G401 (cell line): ENCODE data around the gene PIP5K1A. TPM values are rescaled to one million over a fixed set of nuclear protein-coding genes. Genes with fewer than 3 reads are reported as not detected.
"Not testable (repeated sequence)": the region's sequence is repeated elsewhere in the genome, so short reads cannot be mapped to it uniquely, and the experiment has no call there.

Experiments
- DNase-seq: peaks from one replicate; pipeline ENCODE4 v3.0.0-alpha.2; 2015; ENCODE audit warnings: low spot score
- in situ Hi-C: cut with HindIII; loops from 2 replicates; pipeline ENCODE4 v1.10.0; 2016; ENCODE audit warnings: low sequenced_read_pairs, mixed read lengths
- total RNA-seq: library from RNA; depleted of rRNA; stranded (reverse); fragments of >200 nt; shearing (Covaris generic); gene quantifications from 2 replicates; pipeline ENCODE4 v1.2.3, GENCODE V29; 2014; rRNA removed

PIP5K1A gene
- total RNA-seq = 39.1 and 60.1 TPM in 2 replicates

- in situ Hi-C loops = no loop called here
- DNase-seq = peak; percentile 98
Measured at GRCh38 chr1:151198254-151199127, at the start of gene PIP5K1A. TSS of gene PIP5K1A (plus strand) at chr1:151198552. CDS start at chr1:151198997, 445 bp downstream.

- no peak for DNase-seq
- in situ Hi-C loops = no loop called here
Measured at GRCh38 chr1:151156515-151156819, 41.9 kb upstream of the PIP5K1A start, which contains the start of gene TNFAIP8L2. TSS of gene TNFAIP8L2 (plus strand) at chr1:151156649. CDS start at chr1:151158698, 2,049 bp downstream.

GRCh38 chr1:151157067-151157531 lies 41.3 kb upstream of the PIP5K1A start:
- no peak for DNase-seq
- in situ Hi-C loops = no loop called here

GRCh38 chr1:151158326-151158725 lies 40.0 kb upstream of the PIP5K1A start:
- in situ Hi-C loops = no loop called here
- no peak for DNase-seq

- no peak for DNase-seq
- in situ Hi-C loops = no loop called here
Measured at GRCh38 chr1:151158751-151159251, 39.6 kb upstream of the PIP5K1A start.

GRCh38 chr1:151159373-151159772 lies 39.0 kb upstream of the PIP5K1A start:
- in situ Hi-C loops = no loop called here

GRCh38 chr1:151164732-151165280 lies 33.5 kb upstream of the PIP5K1A start:
- DNase-seq = no peak
- in situ Hi-C loops = no loop called here

More at GRCh38 chr1:151159373-151159772, 39.0 kb upstream of the PIP5K1A start:
- no peak for DNase-seq

GRCh38 chr1:151165281-151165737 lies 33.0 kb upstream of the PIP5K1A start:
- in situ Hi-C loops = no loop called here
- DNase-seq = peak; percentile 72

- in situ Hi-C loops = no loop called here
- DNase-seq = peak; percentile 98
Measured at GRCh38 chr1:151165738-151166504, 32.4 kb upstream of the PIP5K1A start, which contains the start of the genes LYSMD1 and SCNM1. TSS of gene LYSMD1 (minus strand) at chr1:151165902. CDS start at chr1:151165258, 644 bp downstream. TSS of gene SCNM1 (plus strand) at chr1:151166144. CDS start at chr1:151166153, 9 bp downstream.

GRCh38 chr1:151166505-151166956 lies 31.8 kb upstream of the PIP5K1A start:
- no peak for DNase-seq
- in situ Hi-C loops = no loop called here

GRCh38 chr1:151167116-151167515 lies 31.2 kb upstream of the PIP5K1A start:
- in situ Hi-C loops = no loop called here
- no peak for DNase-seq

GRCh38 chr1:151171190-151171589 lies 27.2 kb upstream of the PIP5K1A start:
- in situ Hi-C loops = no loop called here
- no peak for DNase-seq

- DNase-seq = no peak
- in situ Hi-C loops = no loop called here
Measured at GRCh38 chr1:151175041-151175741, 23.2 kb upstream of the PIP5K1A start.

GRCh38 chr1:151175863-151176262 lies 22.5 kb upstream of the PIP5K1A start, which contains the start of gene TMOD4:
TSS of gene TMOD4 (minus strand) at chr1:151175981. CDS start at chr1:151174875, 1,106 bp downstream.
- in situ Hi-C loops = no loop called here
- DNase-seq = no peak

GRCh38 chr1:151176514-151177045 lies 21.8 kb upstream of the PIP5K1A start:
- no peak for DNase-seq
- in situ Hi-C loops = no loop called here

- in situ Hi-C loops = no loop called here
- DNase-seq = no peak
Measured at GRCh38 chr1:151184211-151184610, 14.1 kb upstream of the PIP5K1A start.

GRCh38 chr1:151187205-151187604 lies 11.1 kb upstream of the PIP5K1A start:
- in situ Hi-C loops = no loop called here
- no peak for DNase-seq

GRCh38 chr1:151188667-151189066 lies 9.7 kb upstream of the PIP5K1A start:
- DNase-seq, in situ Hi-C loops: not testable (repeated sequence)
